ENCODE results near the gene OR8K1.

Gene OR8K1

GRCh38 chr11:56345739-56346138, at the start of gene OR8K1:
TSS of gene OR8K1 (plus strand) at chr11:56346039. CDS start at chr11:56346039, 0 bp downstream.
- no peak for FAIRE-seq

GRCh38 chr11:56296898-56297297, 48.9 kb upstream of the OR8K1 start:
- FAIRE-seq (no peak), DNase-seq (ENCODE audit: insufficient read length, low spot score) (no peak)

More at GRCh38 chr11:56345739-56346138, at the start of gene OR8K1:
- no peak for DNase-seq (ENCODE audit: insufficient read length, low spot score)

GRCh38 chr11:56307836-56308235, 38.0 kb upstream of the OR8K1 start:
- DNase-seq (ENCODE audit: insufficient read length, low spot score): no peak
- no peak for FAIRE-seq

DNA sequence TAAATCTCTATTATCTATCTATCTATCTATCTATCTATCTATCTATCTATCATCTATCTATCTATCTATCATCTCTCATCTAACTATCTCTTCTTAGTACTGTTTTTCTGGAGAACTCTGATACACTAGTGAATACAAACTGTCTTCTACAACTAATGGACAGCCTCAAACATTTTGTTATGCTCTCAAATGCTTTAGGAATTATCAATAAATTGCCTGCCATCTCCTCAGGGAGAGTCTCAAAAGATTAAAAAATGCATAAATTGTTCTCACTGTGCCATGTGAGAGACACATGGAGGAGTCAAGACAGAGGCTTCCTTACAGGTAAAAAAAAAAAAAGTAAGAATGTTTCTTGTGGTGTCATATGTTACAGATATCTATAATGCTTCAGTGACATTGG, 31.0 kb upstream of the OR8K1 start, which contains the start of gene OR8K3:
OR8K3 (plus strand) TSS at position 301 of the 400 bp plus-strand sequence. CDS start 3,163 bp downstream, outside the sequence.
- FAIRE-seq (no peak), DNase-seq (ENCODE audit: insufficient read length, low spot score) (no peak)

DNA sequence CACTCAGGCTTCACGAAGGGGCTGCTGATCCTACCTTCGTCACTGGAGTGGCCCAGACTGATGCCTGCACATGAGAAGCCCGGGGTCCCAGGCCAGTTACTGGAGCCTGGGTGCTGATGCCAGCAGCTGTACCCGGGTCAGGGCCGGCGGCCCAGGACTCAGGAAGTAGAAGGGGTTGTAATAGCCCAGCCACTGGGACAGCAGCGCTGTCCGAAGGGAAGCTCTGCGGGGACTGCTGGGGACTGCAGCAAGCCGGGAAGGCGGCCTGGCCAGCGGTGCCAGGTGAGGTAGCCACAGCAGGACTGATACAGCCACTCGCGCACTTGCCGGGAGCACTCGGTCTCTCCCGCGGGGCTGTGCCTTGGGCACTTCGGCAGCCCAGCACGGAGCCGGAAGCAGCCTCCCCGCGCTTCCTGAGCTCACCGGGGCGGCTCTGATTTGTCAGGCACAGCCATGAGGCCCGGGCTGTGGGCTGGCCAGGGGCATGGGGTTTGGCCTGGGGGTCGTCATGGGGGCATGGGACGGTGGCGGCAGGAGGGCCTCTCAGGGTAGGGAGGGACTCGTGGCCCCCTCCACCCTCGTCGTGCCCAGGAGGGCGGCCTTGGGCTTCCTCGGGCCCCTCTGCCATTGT, 13.9 kb upstream of the OR8K1 start:
- FAIRE-seq (no peak), DNase-seq (ENCODE audit: insufficient read length, low spot score) (no peak)

GRCh38 chr11:56333156-56333555, 12.7 kb upstream of the OR8K1 start:
- no peak for DNase-seq (ENCODE audit: insufficient read length, low spot score)
- no peak for FAIRE-seq

DNA sequence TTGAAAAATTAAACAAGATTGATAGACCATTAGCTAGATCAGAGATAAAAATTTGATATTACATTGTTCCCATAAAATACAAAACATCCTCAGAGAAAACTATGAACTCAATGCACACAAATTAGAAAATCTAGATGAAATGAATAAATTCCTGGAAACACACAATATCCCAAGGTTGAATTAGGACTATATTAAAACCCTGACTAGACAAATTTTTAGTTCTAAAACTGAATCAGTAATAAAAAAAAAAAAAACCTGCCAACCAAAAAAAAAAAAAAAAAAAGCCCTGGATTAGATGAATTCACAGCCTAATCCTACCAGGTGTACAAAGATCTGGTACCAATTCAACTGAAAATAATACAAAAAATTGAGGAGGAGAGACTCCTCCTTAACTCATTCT, 5.5 kb upstream of the OR8K1 start:
- DNase-seq (ENCODE audit: insufficient read length, low spot score): no peak
- no peak for FAIRE-seq

GRCh38 chr11:56353991-56354390, 8.2 kb downstream of the OR8K1 start, which contains the start of gene OR8J1:
TSS of gene OR8J1 (plus strand) at chr11:56354291. CDS start at chr11:56360247, 5,956 bp downstream.
- DNase-seq (ENCODE audit: insufficient read length, low spot score): no peak
- FAIRE-seq: no peak

DNA sequence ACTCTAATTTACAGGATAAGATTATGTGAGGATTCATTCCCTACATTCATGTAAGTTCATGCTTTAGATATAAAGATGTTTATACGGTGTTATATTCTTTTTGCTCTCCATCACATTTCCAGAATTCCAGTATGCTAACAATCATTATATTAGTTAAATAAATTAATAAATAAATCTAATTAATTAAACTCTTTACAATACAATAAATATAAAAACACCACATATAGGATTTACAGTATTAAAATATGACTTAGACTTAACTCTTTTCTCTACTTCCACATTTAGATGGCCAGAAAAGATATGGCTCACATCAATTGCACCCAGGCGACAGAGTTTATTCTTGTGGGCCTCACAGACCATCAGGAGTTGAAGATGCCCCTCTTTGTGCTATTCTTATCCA, 29.5 kb downstream of the OR8K1 start, which contains the start of gene OR8U1:
OR8U1 (plus strand) TSS at position 301 of the 400 bp plus-strand sequence; CDS start at position 301, 0 bp downstream.
- FAIRE-seq (no peak), DNase-seq (ENCODE audit: insufficient read length, low spot score) (no peak)

- DNase-seq (ENCODE audit: insufficient read length, low spot score): no peak
- FAIRE-seq: no peak
These were observed 34.3 kb downstream of the OR8K1 start for GRCh38 chr11:56380120-56380519.

DNA sequence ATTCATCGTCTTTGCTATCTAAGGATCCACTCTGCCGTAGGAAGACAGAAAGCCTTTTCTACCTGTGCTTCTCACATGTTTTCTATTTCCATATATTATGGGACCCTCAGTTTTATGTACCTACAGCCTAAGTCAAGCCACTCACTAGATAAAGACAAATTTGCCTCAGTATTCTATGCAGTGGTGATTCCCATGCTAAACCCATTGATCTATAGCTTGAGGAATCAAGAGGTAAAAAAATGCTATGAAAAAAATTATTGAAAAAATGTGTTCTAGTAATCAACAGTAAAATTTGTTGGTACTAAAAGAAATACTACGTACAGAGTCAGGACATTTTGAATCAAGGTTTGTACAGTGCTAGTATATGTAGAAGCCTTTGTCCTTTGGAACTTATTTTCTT, 48.5 kb downstream of the OR8K1 start:
- DNase-seq (ENCODE audit: insufficient read length, low spot score) (no peak), FAIRE-seq (no peak)

GRCh38 chr11:56396047-56396446, 50.2 kb downstream of the OR8K1 start:
- DNase-seq (ENCODE audit: insufficient read length, low spot score) (no peak), FAIRE-seq (no peak)
